IPS DF 19.7 (cell line): ENCODE data around the gene GALNT18.

ENCODE experiments used
- DNase-seq: peaks from one replicate; pipeline ENCODE4 v3.0.0-alpha.2; 2013; ENCODE audit warnings: low read depth, low spot score

GALNT18 gene

DNA sequence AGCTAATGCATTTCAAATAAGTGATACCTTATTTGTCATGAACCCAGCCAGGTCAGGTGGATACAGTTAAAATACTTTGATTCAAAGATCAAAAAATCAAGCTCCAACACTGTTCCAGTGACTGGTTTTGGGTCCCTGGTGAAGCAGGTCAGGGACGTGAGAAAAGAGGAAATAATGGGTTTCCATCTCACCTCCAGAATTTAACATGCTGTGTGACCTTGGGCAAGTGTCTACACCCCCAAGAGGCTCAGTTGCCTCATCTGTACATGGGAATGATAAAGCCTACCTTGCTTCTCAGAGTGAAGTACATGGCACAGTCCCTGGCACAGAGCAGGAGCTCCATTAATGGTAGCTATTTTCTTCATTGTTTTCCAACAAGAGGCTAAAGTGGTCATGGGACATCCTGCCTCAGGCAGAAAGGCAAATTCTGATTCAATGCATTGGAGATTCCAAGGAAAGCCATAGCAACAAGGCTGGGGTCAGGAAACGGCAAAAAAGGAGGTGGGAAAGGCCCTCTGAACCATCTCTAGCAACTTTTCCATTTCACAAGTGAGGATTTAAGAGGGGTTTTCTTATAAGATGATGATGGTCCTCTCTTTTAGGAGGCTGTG lies 377.2 kb downstream of the GALNT18 start:
- DNase-seq, result no peak

DNA sequence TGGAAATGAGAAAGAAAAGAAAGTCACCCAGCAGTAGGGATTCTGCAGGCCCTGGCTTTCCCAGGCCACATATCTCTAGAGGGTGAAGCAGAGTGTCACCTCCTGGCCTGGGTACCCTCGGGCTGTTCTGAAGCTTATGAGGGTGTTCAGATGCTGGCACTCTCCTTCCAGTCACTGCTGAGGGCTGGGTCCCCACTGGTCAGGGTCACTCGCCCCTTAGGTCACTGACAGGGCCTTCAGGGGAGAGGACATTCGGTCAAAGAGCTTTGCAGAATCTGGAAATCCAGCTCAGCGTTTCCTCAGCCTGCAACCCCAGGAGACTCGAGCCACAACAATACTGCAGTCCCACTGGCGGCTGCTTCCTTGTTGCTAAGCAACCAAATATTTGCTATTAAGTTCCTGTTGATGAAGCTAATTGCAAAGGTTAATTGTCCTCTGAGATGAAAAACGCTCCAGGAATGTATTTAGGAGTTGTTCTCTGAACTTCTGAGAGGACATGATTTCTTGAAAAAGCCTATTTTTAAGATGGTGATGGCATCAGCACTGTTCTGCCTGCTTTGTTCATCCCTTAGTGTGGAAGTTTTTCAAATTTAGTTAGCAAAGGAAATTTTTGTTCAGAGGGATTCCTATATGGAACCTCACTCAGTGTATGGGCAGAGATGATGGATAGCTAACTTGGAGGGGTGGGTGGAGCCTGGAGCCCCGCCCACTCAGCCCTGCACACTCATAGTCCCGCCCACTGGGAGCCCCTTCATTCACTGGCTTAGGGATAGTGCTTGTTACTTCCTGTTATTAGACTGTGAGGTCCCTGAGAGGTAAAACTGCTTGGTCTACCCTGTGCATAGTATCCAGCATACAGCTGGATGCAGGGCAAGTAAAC lies 378.0 kb downstream of the GALNT18 start:
- no peak for DNase-seq

DNA sequence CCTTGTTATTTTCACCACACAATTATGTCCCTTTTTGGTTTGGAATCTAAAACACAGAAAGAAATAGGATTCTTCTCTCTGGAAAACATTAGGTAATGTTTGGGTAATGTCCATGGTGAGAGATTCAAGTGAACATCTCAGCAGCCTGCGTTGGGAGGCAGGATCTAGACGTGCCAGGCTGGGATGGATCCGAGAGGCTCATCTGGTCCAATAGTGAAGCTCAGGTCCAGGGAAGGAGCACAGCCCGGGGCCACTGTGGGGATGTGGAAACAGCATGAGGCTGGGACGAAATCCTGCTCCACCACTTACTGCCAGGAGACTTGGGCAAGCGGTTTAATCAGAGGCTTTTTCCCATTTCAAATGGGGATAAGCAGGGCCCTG lies 378.6 kb downstream of the GALNT18 start:
- DNase-seq, result no peak

DNA sequence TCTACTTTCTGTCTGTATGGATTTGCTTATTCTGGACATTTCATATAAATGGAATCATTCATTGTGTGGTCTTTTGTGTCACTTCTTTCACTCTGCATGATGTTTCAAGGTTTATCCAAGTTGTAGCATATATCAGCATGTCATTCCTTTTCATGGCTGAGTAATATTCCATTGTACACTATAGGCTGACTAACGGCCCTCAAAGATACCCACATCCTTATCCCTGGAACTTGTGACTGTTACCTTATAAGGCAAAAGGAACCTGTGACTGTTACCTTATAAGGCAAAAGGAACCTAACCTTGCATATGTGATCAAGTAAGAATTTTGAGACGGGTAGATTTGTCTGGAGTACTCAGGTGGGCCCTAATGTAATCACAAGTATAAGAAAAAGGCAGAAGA lies 380.5 kb downstream of the GALNT18 start:
- DNase-seq, result no peak

DNA sequence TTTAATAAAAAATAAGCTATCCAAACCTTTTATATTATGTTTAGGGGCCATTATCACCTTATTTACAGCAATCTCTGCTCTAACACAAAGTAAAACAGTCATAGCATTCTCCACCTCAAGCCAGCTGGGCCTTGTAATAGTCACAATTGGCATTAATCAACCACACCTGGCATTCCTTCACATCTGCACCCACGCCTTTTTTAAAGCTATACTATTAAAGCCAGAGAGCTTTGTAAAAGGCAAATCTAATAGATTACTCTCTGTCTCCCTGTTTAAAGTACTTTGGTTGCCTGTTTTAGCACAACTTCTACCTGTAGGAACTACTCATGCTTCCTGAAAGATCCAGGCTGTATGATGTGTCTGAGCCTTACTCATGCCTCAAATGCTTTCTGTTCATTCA lies 381.8 kb downstream of the GALNT18 start:
- no peak for DNase-seq

DNA sequence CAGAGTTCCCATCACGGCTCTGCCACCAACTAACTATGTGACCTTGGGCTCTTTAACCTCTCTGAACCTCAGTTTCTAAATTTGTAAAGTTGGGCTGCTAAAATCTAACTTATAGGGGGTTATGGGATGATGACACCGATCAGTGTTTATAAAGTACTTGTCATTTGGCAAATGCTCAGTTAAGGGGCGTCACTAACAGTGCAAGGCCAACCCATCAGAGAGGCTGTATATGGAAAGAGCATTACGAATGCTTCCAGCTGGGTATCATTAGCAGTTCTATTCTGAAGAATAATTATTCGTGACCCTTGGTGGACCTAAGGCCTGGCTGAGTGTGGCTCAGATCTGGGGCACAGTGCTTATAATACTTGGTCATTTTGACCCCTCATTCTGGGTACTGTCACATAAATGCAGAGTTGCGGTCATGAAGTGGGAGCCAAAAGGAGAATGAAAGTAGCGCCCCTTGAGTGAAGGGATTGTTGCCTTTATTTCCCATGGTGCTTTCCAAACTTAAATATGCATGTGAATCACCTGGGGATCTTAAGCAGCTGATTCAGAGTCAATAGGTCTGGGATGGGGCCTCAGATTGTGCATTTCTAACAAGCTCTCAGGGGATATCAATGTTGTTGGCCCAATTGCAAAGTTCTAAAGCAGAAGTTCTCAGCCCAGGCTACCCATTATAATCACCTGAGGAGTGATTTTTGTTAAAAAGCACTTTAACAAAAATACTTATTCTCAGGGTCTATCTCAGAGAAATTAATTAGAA lies 384.6 kb downstream of the GALNT18 start:
- no peak for DNase-seq

DNA sequence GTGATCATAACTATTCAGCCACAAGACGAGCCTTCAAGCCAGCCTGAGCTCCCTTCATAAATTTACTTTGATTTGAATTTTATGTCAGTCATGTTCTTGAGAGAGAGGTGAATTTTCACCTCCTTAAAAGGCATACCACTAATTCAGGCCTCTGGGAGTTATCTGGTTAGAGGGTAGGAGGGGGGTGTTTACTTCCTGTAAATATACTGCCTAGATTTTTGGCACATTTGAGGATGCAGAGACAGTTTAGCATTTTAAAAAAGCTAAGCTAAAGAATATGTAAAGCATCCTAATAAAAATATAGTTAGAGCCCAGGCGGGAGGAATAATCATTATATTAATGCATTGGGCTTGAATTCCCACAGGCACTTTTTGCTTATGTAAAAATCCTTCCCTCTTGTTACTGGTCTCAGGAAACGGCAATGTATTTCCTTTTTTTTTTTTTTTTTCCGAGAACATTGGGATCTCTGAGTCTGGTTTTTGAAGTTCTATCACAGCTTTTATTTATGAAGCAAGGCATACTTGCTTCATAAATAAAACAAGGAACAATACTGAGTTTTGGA lies 385.2 kb downstream of the GALNT18 start:
- no peak for DNase-seq

DNA sequence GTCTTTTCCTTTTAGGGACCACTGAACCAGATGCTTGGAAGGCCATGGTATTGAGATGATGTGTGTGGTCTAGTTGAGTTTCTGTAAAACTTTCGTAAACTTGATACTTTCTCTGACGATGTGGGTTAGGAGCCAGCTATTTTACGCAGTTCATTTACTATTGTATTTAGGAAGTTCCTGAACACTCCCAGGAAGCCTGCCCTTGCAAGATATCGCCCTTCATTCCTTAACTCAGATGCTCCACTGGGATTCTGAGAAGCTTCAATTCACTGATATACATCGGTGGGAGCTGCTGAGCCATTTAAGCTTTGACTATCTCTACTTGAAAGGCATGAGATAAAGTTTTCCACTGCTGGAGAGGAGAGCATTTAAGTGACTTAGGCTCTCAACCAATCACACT lies 390.0 kb downstream of the GALNT18 start:
- DNase-seq, result no peak

DNA sequence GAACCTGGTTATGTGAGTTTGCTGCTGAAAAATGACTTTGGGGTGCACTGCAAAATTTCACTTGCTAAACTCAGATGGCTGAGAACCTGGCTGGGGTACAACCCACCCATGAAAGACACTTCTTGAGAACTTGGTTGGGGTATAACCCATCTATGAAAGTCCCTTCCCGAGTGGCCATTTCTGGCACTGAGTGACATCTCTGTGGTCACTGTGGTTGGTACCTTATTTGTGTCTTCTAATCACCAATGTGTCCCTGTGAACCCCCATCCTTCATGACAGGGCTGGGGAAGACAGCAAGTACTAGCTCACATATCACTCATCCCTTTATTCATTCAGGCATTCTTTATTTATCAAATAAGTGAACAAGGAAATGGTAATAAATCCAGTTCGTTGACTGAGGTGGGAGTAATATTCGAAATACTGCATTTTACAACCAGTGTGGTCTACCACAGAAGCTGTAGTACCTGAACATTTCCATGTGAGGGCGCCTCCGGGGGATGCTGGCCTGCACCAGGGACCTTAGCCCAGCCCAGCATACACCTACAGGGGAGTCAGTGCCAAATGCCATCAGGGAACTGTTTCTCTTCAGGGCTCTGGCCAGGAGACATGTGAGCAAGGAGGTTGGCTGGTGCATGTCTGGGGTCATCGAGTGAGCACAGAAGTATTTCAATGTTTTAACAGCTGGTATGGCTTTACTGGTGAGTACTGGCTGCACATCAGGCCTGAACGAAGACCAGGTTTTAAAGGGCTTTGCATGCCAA lies 390.8 kb downstream of the GALNT18 start:
- no peak for DNase-seq

DNA sequence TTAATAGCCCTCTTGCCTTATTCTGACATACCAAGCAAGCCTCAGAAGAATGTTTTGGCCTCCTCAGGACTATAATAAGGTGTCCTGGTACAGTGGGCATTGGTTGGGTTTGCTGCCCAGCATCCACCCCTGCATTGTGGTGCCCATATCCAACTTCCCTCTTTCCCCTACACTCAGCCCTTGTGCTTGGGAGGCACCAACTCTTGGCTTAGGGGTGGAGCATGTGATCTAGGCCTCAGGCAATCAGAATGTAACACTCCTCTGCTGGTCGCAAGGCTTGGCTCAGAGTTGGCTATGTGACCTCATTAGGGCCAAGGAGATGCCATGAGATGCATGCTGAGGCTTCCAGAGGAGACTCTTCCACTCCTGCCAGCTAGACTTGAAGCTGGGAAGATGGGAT lies 391.7 kb downstream of the GALNT18 start:
- no peak for DNase-seq

DNA sequence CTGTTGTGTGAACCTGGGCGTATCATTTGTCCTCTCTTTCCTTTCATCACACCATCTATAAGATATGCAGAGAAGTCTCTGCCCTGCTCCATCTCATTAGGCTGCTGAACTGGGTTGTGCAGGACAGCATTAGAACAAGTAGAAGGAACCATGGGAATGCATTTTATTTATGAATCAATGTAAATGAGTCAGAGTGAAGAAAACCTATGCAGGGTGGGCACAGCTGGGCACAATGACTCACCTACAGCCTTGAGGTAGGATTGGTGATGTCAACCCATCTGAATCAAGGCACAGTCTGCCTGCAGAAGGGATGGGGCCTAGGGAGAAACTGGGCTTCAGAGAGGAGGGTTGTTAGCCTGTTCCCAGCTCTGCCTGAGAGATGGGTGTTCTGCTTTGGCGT lies 392.2 kb downstream of the GALNT18 start:
- DNase-seq, result no peak

DNA sequence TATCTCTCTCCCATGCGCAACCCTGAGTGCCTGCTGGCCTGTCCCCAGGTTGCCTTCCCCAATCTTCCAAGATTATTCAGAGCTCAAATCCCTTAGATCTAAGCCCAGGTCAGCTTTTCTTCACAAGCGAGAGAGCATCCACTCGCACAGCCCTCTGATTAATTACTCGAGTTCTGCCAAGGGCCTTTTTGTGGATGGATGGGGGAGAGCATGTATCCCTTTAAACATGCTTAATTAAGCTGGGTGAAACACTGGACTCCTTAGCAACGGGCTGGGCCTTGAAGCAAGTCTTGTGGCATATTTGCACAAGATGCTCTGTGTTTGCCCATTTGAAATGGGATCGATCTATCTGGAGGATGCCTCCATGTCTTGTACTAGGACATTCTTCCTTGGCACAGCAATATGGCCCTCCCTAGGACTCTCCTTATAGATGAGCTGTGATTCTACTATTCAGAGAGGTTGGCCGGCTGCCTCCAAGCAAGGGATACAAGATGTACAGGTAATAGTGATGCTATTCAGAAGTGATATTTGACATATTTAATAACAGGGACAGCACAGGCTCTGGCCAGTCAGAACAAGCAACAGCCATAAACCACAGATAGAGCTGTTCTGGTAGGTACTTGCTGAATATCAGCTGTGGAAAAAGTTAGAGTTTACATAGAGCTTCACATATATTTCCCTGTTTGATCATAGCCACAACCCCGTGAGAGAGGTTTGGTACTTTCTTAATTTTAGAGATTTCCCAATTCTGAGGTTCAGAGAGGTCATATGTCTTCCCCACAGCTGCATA lies 394.3 kb downstream of the GALNT18 start:
- DNase-seq, result no peak
